ENCODE results near the gene SLC35F1.

- TF ChIP-seq CTCF (conservative IDR thresholded peaks at IDR 0.05 in 1 of 2, IDR thresholded peaks at IDR 0.05 in 1 of 2; ENCODE audit: low read depth in 1 of 2, low read length in 2 of 2) (no peak), EZH2 (IDR thresholded peaks at IDR 0.05; ENCODE audit: low read length, missing control alignments) (no peak)
These were observed 449.6 kb downstream of the SLC35F1 start for GRCh38 chr6:118356686-118357085.
